Measurements from ENCODE around the gene GALNT17.

GALNT17 gene

GRCh38 chr7:71112436-71112835 is 19.5 kb upstream of the GALNT17 start:
- TF ChIP-seq REST (IDR thresholded peaks at IDR 0.05; ENCODE audit: low read depth) = no peak
- TF ChIP-seq EP300 (IDR thresholded peaks at IDR 0.05; ENCODE audit: borderline replicate concordance) = no peak
- TF ChIP-seq CEBPB (IDR thresholded peaks at IDR 0.05) = no peak
- TF ChIP-seq CREB1 (IDR thresholded peaks at IDR 0.05; ENCODE audit: low read depth) = no peak
- no peak for TF ChIP-seq FOXM1 (IDR thresholded peaks at IDR 0.05; ENCODE audit: borderline replicate concordance, low read depth)
- no peak for TF ChIP-seq RAD21 (IDR thresholded peaks at IDR 0.05; ENCODE audit: low read depth)
- no peak for TF ChIP-seq MAX (IDR thresholded peaks at IDR 0.05)

- TF ChIP-seq ZBTB7A (IDR thresholded peaks at IDR 0.05; ENCODE audit: low read depth) (no peak), EGR1 (IDR thresholded peaks at IDR 0.05) (no peak)
Measured at GRCh38 chr7:71120096-71120495, 11.8 kb upstream of the GALNT17 start.

- TF ChIP-seq TEAD4 (IDR thresholded peaks at IDR 0.05) = no peak
Measured at GRCh38 chr7:71129126-71129525, 2.8 kb upstream of the GALNT17 start.

GRCh38 chr7:71130031-71130679 is 1.8 kb upstream of the GALNT17 start:
- no peak for TF ChIP-seq REST (IDR thresholded peaks at IDR 0.05; ENCODE audit: low read depth)
- no peak for TF ChIP-seq RAD21 (IDR thresholded peaks at IDR 0.05; ENCODE audit: low read depth)

GRCh38 chr7:71131256-71132126 is 453 bp upstream of the GALNT17 start:
- TF ChIP-seq CREB1 (IDR thresholded peaks at IDR 0.05; ENCODE audit: low read depth) (no peak), CEBPB (IDR thresholded peaks at IDR 0.05) (no peak), YY1 (IDR thresholded peaks at IDR 0.05; ENCODE audit: low read depth) (no peak), NFIC (IDR thresholded peaks at IDR 0.05) (no peak), USF1 (IDR thresholded peaks at IDR 0.05) (no peak), TAF1 (IDR thresholded peaks at IDR 0.05; ENCODE audit: low read depth) (no peak), RAD21 (IDR thresholded peaks at IDR 0.05; ENCODE audit: low read depth) (no peak), MAX (IDR thresholded peaks at IDR 0.05) (no peak), TEAD4 (IDR thresholded peaks at IDR 0.05) (no peak), EGR1 (IDR thresholded peaks at IDR 0.05) (no peak), FOXM1 (IDR thresholded peaks at IDR 0.05; ENCODE audit: borderline replicate concordance, low read depth) (no peak), ZBTB7A (IDR thresholded peaks at IDR 0.05; ENCODE audit: low read depth) (no peak), EP300 (IDR thresholded peaks at IDR 0.05; ENCODE audit: borderline replicate concordance) (no peak), REST (IDR thresholded peaks at IDR 0.05; ENCODE audit: low read depth) (no peak), TCF12 (IDR thresholded peaks at IDR 0.05; ENCODE audit: low read depth) (no peak)
